ENCODE measurements around the gene DYSF. TPM values are rescaled to one million over a fixed set of nuclear protein-coding genes. Genes with fewer than 3 reads are reported as not detected.

The DYSF gene
- total and polyA plus RNA-seq, 8 donors, result 17.8 to 71.4 (median 21.6) TPM

DNA sequence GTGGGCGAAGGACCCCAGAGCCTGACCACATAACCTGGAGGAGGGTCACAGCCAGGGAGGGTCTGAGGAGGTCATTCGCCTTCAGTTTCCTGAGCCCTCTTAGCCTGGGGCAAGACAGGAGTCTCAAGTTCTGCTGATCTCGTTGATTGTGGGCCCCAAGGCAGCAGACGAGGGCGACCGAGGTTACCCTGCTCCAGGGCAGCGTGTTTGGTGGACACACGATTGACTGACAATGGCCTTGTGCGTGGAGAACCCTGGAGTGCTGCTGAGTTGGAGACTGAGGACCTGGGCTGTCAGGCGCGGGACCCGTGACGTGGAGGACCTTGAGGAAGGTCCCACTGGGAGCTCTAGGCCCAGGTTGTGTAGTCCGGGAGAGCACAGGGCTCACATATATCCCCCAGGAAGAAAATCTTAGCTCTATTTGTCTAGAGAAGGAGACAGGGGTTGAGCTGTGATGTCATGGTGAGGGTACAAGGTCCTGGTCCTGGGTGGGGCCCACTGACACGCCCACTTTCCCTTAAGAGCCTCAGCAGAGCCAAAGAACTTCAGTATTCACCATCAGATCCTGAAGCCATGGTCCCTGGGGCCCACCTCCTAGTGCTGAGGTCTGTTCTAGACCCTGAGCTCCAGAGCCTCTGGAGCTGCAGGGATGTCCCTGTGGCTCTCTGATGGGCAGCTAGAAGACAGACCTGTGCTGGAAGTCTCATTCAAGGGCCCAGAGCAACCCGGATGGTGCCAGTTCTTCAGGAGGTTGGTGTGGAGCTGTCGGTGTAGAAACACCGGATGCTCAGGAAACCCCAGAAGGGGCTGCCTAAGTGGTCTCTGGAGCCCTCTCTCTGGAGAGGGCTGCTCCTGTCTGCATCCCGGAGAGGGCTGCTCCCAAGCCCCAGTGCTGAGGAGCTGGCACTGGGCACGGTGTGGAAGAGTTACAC lies 53.1 kb downstream of the DYSF start:
- no peak for DNase-seq
- Histone ChIP-seq H3K27me3 (no peaks in the 10 kb centered on the region), H3K4me3 (no peak overlapping the region), H3K36me3 (peaks cover 0 to 49% of the 10 kb centered on the region in 2 donors), H3K27ac (no peak overlapping the region), H3K9me3 (no peaks in the 10 kb centered on the region), H3K4me1 (peaks cover 0 to 15% of the 10 kb centered on the region in 2 donors)
- ATAC-seq, result no peak
- intact Hi-C loops (cut with DNase I), result loop anchor here in 1 of 2 donors (5.0 kb wide), 1 partner anchor 204 kb away; no protein-coding TSS in a partner anchor
- TF ChIP-seq, protein P1, sequence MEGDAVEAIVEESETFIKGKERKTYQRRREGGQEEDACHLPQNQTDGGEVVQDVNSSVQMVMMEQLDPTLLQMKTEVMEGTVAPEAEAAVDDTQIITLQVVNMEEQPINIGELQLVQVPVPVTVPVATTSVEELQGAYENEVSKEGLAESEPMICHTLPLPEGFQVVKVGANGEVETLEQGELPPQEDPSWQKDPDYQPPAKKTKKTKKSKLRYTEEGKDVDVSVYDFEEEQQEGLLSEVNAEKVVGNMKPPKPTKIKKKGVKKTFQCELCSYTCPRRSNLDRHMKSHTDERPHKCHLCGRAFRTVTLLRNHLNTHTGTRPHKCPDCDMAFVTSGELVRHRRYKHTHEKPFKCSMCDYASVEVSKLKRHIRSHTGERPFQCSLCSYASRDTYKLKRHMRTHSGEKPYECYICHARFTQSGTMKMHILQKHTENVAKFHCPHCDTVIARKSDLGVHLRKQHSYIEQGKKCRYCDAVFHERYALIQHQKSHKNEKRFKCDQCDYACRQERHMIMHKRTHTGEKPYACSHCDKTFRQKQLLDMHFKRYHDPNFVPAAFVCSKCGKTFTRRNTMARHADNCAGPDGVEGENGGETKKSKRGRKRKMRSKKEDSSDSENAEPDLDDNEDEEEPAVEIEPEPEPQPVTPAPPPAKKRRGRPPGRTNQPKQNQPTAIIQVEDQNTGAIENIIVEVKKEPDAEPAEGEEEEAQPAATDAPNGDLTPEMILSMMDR (IDR thresholded peaks at IDR 0.05), result no peak

DNA sequence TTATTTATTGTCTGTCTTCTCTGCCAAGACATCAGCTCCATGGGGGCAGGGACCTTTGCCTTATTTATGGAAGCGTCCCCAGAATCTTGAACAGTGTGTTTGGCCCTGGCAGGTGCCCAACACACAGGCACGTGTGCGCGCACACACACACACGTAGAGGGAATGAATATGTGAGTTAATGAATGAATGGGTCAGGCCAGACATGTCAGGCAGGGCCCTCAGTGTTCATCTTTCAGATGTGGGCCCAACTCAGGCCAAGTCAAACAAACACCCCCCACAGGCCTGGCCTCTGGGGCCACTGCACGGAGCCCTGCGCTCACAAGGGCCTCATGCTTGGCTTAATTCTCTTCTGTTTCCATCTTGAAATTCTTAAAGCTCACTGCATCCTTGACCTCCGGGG lies 54.1 kb downstream of the DYSF start:
- TF ChIP-seq, protein P1 (IDR thresholded peaks at IDR 0.05), result no peak
- H3K27me3 ChIP-seq, result no peaks in the 10 kb centered on the region
- H3K4me1 ChIP-seq, result peaks cover 0 to 15% of the 10 kb centered on the region in 2 donors
- intact Hi-C loops (cut with DNase I), result loop anchor here in 1 of 2 donors (5.0 kb wide), 1 partner anchor 205 kb away; no protein-coding TSS in a partner anchor
- DNase-seq, result no peak
- peaks cover 0 to 57% of the 10 kb centered on the region in 2 donors for H3K36me3 ChIP-seq
- H3K9me3 ChIP-seq, result no peaks in the 10 kb centered on the region
- no peak overlapping the region for H3K27ac ChIP-seq
- ATAC-seq, result no peak
- H3K4me3 ChIP-seq, result no peak overlapping the region

DNA sequence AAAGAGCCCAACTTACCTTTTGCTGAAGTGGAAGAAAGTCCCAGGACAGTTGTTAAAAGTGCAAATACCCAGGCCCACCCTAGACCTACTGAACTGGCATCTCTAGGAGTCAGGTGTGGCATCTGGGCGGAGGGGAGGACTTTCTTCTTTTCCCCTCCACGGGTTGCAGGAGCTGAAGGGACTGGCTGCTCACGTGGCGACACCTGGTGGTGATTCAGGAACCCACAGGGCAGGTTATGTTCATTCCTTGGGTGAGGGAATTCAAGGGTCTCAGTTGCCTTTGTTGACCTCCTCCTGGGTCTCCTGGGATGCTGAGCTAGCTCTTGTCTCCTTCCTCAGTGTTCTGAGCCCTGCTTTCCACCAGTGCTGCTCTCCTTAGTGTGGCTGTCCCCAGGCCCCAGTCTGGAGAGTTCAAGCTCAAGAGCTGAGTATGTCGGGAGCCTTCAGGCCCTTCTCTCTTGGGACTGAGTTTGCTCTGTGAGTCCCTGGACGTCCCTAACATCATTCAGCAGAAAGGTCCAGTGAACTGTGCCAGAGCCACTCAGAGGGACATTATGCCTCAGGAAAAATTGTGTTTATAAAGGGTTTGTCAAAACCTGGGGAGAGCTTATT lies 56.9 kb downstream of the DYSF start:
- Histone ChIP-seq H3K27me3 (no peaks in the 10 kb centered on the region), H3K36me3 (peaks cover 0 to 54% of the 10 kb centered on the region in 2 donors), H3K4me1 (peaks cover 0 to 6% of the 10 kb centered on the region in 2 donors), H3K4me3 (no peak overlapping the region), H3K9me3 (no peaks in the 10 kb centered on the region), H3K27ac (no peak overlapping the region)
- intact Hi-C loops (cut with DNase I), result no loop called here
- DNase-seq (peak in 3 of 4 donors; percentile 30 to 63 (median 61)), ATAC-seq (peak; percentile 85)
- TF ChIP-seq, protein P1 (IDR thresholded peaks at IDR 0.05), result peak; percentile 82

DNA sequence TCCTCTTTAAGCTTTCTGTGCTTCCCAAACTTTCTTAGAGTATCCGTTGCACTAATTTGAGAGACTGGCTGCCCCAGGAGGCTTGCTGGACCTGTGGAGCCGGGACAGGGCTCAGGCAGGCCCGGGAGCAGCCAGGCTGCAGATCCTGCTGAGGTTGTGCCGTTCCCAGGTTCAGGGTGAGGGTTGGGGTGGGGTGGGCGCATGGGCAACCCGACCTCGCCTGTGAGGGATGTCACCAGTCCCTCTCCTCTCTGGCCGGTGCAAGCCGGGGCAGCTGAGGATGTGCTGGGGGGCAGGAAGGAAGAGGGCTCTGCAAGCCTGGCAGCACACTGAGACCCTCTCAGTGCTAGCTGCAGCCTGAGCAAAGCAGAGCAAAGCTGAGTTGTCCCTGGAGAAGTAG lies 57.6 kb downstream of the DYSF start:
- no peaks in the 10 kb centered on the region for H3K9me3 ChIP-seq
- DNase-seq (no peak), ATAC-seq (no peak)
- TF ChIP-seq, protein P1 (IDR thresholded peaks at IDR 0.05), result no peak
- H3K27me3 ChIP-seq, result no peaks in the 10 kb centered on the region
- peaks cover 0 to 55% of the 10 kb centered on the region in 2 donors for H3K36me3 ChIP-seq
- intact Hi-C loops (cut with DNase I), result no loop called here
- H3K27ac ChIP-seq, result no peak overlapping the region
- peaks cover 0 to 6% of the 10 kb centered on the region in 2 donors for H3K4me1 ChIP-seq
- no peak overlapping the region for H3K4me3 ChIP-seq

DNA sequence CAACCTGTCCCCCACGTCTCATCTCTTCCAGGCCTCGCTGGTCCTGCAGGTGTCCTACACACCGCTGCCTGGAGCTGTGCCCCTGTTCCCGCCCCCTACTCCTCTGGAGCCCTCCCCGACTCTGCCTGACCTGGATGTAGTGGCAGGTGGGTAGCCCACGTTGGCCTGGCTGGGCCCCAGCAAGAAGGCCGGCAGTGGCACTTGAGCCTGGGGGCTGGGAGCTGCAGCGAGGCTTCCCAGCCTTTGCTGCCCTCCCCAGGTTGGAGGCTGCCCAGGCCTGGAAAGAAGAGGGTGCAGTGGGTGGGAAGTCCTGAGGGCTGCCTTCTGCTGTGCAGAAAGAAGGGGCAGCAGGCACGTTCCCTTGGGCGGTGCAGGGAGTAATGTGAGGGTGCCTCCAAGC lies 58.4 kb downstream of the DYSF start:
- ATAC-seq, result no peak
- intact Hi-C loops (cut with DNase I), result no loop called here
- Histone ChIP-seq H3K27ac (no peak overlapping the region), H3K36me3 (peaks cover 0 to 56% of the 10 kb centered on the region in 2 donors), H3K9me3 (no peaks in the 10 kb centered on the region), H3K27me3 (no peaks in the 10 kb centered on the region), H3K4me3 (no peak overlapping the region), H3K4me1 (peaks cover 0 to 4% of the 10 kb centered on the region in 2 donors)
- no peak for DNase-seq
- TF ChIP-seq, protein P1 (IDR thresholded peaks at IDR 0.05), result no peak

Measured in left lung (tissue), 10 donors.